ENCODE results near the gene RPS6KB2.
A peak's percentile ranks its signal among the peaks of the same experiment; 100 is the strongest.
"Not testable (repeated sequence)": the region's sequence is repeated elsewhere in the genome, so short reads cannot be mapped to it uniquely, and the experiment has no call there.

The RPS6KB2 gene

GRCh38 chr11:67468759-67469507, 40.6 kb downstream of the RPS6KB2 start, which contains the start of gene TMEM134:
TMEM134 (minus strand) TSS chr11:67469251; CDS start chr11:67469192, 59 bp downstream.
- DNase-seq = peak; percentile 48 to 83

- no peak for DNase-seq
Observed at GRCh38 chr11:67469508-67469811, 41.2 kb downstream of the RPS6KB2 start.

- DNase-seq = no peak
Observed at GRCh38 chr11:67470337-67471002, 42.2 kb downstream of the RPS6KB2 start.

- DNase-seq = no peak
Observed at GRCh38 chr11:67472882-67473281, 44.6 kb downstream of the RPS6KB2 start.

- not testable (repeated sequence) for DNase-seq
Observed at GRCh38 chr11:67476692-67477091, 48.4 kb downstream of the RPS6KB2 start.

GRCh38 chr11:67477344-67478050, 49.2 kb downstream of the RPS6KB2 start:
- DNase-seq = not testable (repeated sequence)

GRCh38 chr11:67482275-67482826, 54.1 kb downstream of the RPS6KB2 start:
- DNase-seq = no peak

- DNase-seq = peak; percentile 90 to 91
Observed at GRCh38 chr11:67482827-67483798, 54.8 kb downstream of the RPS6KB2 start, which contains the start of gene AIP. AIP (plus strand) TSS chr11:67483026; CDS start chr11:67483159, 133 bp downstream.

- DNase-seq = no peak
Observed at GRCh38 chr11:67483831-67484665, 55.8 kb downstream of the RPS6KB2 start.

- no peak for DNase-seq
Observed at GRCh38 chr11:67484847-67485311, 56.6 kb downstream of the RPS6KB2 start.

Measured in NCI-H187 (cell line).